Right kidney (tissue), 1 donor: ENCODE data around the gene TBX2.
"Not testable (repeated sequence)": the region's sequence is repeated elsewhere in the genome, so short reads cannot be mapped to it uniquely, and the experiment has no call there.

Experiments used
- DNase-seq: peaks from one replicate; pipeline ENCODE4 v3.0.0-alpha.2; 2016

TBX2 gene

GRCh38 chr17:61429274-61429673, 29.6 kb downstream of the TBX2 start:
- DNase-seq = no peak

- not testable (repeated sequence) for DNase-seq
Measured at GRCh38 chr17:61429831-61430230, 30.2 kb downstream of the TBX2 start.

GRCh38 chr17:61431594-61432311, 32.1 kb downstream of the TBX2 start:
- no peak for DNase-seq

- no peak for DNase-seq
Measured at GRCh38 chr17:61436273-61436672, 36.6 kb downstream of the TBX2 start.

GRCh38 chr17:61436995-61437704, 37.5 kb downstream of the TBX2 start:
- DNase-seq = no peak

DNA sequence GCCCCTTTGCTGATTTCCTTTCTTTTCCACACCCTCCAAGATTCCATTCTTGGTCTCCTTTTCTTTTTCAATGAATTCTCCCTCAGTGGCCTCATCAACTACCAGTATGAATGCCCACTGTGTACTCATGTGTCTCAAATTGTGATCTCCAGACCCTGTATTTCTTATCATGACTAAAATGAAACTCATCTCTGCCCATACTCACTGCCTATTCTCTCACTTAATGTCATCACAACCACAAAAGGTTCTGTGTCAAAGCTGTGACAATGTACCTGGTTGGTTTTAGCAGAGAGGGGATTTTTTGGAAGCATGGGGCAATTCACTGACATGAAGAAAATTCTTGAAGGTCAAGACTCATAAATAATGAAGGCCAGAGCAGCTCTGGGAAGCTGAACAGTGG, 41.1 kb downstream of the TBX2 start:
- no peak for DNase-seq

- DNase-seq = not testable (repeated sequence)
Measured at GRCh38 chr17:61441507-61441906, 41.9 kb downstream of the TBX2 start.

DNA sequence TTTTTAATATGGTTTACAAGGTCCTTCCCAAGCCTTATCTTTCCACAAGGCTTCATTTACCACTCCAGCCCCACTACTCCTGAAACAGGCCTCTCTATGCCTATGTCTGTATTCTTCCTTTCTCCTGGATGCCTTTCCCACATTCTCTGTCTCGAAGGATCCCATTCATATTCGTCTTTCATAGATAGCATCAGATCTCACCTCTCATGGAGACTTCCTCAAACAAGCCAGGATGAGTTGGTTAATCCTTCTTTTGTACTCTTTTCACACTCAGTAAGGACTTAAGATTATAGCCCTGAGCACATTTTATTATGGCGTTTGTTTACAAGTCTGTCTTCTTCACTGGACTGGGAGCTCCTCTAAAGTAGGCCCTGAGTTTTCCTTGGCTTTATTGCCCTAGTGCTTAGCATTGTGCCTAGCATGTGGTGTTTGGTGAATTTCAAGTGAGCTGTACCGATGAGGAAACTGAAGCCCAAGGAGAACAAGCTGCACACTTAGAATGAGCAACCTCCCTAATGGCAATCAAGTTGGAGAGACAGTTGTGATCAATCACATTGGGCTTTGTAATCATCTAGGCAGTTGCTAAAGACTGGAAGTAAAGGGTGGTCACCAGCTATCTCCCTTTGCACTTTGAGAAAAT, 42.6 kb downstream of the TBX2 start:
- DNase-seq = no peak

DNA sequence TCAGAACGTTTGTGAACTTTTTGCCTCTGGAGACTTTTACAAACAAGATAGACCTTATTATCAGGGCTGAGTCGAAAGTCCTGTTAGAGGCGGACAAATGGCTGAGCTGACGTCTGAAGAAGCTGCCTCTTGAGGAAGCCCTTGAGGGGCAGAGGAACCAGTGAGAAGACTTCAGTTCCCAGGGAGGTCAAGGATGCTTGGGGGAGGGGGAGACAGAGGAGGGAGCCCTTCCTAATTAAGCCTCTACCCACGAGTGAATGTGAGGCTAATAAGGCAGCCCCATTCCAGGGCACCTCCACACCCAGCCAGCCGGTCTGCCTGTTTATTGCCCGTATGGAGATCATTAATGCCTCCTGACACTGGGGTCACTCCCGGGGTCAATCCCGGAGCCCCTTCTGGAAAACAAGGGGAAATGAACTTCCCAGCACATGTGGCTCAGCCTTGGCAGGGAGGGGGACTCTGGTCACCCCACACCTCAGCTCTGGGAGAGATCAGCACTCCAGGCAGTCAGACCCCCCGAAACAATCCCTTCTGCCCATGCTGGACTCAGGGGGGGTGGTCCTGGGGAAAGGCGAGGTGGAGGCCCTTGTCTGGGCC, 43.3 kb downstream of the TBX2 start:
- DNase-seq = no peak

DNA sequence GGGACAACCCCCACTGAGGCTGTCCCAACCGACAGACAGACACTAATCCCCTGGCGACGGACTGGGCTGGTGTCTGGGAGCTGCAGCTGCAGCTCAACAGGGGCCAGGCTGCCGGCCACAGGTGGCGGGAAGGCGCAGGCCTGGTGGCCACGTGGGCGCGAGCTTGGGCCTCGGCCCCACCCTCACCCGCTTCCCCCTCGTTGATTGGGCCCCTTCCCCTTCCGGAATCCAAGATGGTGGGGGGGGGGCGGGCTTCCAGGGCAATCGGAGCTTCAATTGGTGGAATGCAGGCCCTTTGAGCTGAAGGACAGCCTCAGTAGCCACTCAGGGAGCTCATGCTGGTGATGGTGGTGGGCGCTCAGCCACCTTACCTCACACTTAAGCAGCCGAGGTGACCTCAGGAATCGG, 43.8 kb downstream of the TBX2 start:
- DNase-seq = no peak

DNA sequence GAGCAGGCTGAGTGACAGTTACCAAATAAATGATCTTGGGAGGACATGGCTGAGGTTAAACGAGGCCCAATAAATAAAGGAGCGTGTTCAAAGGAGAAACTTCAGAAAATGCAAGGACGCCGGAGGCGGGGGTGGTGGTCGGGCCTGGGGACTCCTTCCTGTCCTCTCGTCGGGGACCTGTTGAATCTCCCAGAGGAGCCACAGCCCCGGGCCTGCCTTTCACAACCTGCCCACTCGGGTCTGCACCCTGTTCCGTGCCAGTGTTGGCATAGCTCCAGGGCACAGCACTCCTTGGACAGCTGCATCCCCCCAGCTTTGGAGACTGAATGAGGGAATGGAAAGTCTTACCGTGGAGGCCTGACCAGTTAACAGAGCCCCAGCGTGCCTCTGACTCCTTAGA, 44.4 kb downstream of the TBX2 start:
- no peak for DNase-seq

GRCh38 chr17:61444831-61445230, 45.2 kb downstream of the TBX2 start:
- no peak for DNase-seq

DNA sequence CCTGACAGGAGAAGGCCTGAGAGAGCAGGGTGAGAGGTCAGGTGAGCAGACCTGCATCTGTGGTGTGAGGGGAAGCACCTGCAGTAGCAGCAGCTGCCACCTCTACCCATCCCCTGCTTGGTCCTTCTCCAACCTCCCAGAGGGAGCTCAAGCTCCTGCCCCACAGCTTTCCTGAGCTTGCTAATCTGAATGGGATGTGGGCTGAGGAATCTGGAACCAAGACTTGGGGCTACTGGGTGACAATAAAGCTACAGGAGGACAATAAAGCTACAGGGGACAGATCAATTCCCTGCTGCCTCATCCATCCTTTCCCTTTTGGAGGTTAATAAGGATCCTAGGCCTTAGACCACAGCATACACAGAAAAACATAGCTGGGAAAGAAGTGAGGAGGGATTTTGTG, 47.7 kb downstream of the TBX2 start:
- DNase-seq = no peak

DNA sequence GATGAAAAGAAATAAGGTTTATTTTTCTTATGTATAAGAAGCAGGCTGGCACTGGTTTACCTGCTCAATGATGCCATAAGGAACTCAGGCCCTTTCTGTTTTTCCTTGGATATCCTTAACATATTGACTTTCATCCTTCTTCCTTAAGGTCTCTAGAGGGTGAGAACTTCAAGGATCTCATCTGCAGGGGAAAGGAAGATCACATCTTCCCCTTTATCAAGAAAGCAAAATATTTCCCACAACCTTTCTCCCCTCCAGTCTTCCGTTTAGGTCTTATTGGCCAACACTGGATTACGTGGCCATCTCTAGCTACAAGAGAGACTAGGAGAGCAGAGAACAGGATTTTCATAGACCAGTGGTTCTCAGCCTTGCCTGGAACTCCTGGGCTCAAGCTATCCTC, 48.4 kb downstream of the TBX2 start:
- DNase-seq = no peak

GRCh38 chr17:61449140-61449539, 49.5 kb downstream of the TBX2 start:
- DNase-seq = not testable (repeated sequence)

DNA sequence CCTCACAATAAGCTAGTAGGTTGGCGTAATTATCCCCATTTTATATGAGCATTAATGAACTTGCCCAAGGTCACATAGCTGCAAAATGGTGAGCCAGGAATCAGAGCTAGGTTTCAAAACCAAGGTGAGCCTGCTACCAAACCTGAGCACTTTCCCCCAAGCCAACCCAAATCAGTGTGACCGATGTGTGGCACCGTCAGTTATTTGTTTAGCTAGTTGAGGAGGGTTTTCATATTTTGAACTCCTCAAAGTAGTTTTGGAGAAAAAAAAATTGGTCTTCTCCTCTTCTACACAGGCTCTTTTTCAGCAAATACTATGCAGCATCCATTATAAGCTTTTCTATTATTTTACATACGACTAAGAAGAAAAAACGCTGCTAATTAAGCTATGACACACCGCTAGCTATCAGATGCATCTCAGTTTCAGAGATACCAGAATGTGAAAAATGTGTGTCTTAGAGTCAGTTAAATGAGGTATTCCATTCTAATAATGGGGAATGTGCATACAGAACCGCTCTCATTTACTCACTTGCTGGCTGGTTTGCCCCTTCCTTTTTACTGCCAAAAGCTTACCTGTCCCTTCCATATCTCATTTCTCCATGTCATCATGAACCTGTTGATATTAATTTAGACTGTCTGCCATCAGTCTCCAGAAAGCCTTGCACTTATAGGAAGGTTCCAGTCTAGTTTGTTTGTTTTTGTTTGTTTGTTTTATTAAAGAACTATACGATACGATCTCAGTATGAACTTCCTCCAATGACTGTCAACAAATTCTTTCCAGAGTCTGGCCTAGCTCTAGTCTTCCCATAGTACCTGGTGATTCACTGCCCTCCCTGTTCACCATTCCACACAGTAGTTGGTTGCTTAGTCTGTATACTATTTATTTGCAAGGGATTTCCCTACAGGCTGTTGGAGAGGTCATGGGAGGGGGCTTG, 50.3 kb downstream of the TBX2 start:
- DNase-seq = no peak

DNA sequence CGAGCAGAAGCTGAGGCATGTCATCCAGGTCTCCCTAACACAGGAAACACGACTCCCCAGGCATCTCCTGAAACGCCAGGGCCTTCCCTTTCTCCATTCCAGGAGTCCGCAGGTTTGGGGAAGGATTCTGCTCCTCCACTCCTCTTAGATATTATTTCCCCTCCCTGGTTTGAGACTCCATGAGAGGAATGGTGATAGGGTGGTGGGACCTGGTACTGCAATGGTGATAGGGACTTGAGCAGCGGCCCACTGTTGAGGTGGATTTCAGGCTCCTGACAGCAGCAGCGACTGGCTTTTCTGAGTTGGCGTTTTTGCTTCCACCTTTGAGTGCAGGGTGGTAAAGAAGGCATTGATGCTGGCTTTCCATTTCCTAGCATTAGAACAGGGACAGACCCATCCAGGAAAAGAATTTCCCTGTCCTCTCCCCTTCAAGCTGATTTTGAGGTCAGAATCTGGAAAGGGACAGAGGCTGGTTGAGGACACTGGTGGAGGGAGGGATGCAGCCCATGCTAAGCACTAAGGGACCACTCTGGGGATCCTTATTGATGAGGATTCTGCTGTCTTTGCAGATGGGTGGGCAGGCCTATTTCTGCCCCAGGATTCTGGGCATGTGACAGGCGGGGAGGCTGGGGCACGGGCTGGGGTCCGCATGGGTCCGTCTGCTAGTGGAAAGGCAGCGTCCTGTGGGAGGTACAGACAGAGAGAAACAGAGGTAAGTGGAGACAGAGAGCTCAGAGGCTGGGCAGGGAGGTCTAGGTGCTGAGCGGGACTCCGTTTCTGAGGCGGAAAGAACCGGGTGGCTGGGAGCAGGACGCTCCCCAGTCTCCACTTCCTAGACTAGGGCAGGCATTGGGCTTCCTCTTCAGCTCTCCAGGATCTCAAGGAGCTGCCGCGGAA, 51.2 kb downstream of the TBX2 start:
- no peak for DNase-seq

DNA sequence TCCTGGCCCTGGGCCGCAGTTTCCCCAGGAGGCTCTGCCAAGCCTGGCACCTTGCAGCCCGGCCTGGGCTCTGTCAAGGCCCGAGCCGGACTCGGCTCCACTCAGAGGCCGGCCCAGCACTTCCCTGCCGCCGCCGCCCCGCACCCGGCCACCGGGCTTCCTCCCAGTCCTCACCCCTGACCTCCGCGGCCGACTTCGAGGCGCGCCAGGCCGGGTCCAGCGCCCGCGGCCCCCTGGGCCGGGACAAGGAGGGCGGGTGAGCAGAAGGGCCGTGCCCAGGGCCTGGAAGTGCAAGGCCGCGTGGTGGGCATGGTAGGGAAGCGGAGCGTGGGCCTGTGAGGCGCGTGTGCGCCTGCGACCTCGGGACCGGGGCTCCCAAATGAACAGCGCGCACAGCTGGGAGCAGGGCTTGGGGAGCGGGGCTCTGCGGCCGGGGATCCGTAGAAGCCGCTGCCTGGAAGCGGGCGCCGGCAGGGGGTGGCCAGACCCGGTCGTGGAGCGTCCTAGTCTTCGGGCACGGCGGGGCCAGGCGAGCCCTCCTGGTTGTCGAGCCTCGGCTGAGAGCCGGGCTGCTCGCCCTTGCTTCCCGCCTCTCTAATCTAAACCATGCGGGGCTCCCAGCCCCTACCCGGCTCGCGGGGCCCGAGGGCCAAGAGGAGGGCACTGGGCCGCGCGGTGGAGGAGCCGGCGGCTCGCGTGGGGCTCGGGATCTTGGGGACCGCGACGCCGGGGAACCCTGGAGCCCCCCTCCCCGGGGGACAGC, 52.1 kb downstream of the TBX2 start:
- peak; percentile 70 for DNase-seq

GRCh38 chr17:61452301-61453290, 53.0 kb downstream of the TBX2 start, which contains the start of gene TBX4:
TBX4 (plus strand) TSS chr17:61452422; CDS start chr17:61456491, 4,069 bp downstream.
- peak; percentile 57 for DNase-seq
